Left forelimb (tissue), 1 donor: ENCODE measurements around the gene GNL3.
"Not testable (repeated sequence)": the region's sequence is repeated elsewhere in the genome, so short reads cannot be mapped to it uniquely, and the experiment has no call there.

Experiments
- DNase-seq: peaks from one replicate; pipeline ENCODE4 v3.0.0-alpha.2; 2018; ENCODE audit warnings: low spot score

The GNL3 gene

DNA sequence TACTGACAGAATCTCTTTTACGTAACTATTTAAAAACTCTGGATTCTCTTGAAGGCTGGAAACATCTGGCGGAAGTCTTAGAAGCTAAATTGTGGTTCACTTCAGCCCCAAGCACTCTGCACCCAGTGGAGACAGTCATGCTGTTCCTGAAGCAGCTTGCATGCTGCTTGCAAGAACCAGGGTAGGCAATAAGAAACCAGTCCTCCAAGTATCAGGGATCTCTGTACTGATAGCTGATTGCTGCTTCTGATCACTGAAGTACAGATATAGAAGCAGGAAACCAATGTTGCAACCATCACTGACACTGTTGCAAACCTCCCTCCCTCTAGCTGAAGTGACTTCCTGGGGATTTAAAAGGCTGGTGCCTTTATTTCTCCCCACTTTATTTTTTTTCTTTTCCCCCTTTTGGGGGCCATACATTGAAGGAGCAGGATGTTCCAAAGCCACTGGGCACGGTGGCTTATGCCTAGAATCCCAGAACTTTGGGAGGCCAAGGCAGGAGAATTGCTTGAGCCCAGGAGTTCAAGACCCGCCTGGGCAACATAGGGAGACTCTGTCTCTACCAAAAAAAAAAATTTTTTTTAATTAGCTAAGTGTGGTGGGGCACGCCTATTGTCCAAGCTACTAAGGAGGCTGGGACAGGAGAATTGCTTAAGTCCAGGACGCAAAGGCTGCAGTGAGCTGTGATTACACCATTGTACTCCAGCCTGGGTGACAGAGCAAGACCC, 35.3 kb downstream of the GNL3 start:
- DNase-seq, result no peak

DNA sequence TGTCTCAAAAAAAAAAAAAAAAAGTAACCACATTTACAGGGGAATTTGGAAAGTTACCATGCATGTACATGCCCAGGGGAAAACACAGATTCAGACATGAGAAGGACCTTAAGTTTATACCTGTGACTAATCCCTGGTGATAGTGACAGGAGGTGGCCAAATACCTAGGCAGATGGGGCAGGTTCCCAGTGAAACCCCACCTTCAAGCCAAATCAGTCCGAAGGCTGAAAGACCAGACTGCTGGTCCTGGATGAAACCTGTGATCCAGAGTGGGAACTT, 35.8 kb downstream of the GNL3 start:
- DNase-seq, result no peak

DNA sequence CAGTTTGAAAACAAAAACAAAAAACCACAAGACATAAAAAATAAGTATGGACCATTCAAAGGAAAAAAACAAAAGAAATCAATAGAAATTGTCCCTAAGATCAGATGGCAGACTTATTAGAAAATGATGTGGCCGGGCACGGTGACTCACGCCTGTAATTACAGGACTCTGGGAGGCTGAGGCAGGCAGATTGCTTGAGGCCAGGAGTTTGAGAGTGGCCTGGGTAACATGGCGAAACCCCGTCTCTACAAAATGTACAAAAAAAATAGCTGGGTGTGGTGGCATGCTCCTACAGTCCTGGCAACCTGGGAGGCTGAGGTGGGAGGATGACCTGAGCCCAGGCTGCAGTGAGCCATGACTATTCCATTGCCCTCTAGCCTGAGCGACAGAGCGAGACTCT, 36.7 kb downstream of the GNL3 start:
- no peak for DNase-seq

DNA sequence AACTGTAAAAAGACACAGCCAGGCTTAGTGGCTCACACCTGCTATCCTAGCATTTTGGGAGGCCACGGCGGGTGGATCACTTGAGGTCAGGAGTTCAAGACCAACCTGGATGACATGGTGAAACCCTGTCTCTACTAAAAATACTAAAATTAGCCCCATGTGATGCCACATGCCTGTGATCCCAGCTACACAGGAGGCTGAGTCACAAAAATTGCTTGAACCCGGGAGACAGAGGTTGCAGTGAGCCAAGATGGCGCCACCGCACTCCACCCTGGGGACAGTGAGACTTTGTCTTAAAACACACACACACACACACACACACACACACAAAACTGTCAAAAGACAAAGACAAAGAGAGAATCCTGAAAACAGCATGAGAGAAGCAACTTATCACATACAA, 38.1 kb downstream of the GNL3 start:
- no peak for DNase-seq

DNA sequence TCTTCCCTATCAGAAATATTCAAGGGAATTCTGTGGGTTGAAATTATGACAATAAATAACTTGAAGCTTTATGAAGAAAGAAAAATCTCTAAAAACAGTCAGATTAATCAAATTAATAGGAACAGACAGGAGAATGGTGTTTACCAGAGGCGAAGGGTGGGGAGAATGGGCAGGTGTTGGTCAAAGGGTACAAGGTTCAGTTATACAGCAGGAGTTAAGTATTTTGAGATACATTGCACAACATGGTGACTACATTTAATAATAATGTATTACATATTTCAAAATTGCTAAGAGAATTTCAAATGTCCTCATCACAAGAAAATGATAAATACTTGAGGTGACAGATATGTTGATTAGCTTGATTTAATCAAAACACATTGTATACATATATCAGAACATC, 38.7 kb downstream of the GNL3 start:
- DNase-seq, result no peak

DNA sequence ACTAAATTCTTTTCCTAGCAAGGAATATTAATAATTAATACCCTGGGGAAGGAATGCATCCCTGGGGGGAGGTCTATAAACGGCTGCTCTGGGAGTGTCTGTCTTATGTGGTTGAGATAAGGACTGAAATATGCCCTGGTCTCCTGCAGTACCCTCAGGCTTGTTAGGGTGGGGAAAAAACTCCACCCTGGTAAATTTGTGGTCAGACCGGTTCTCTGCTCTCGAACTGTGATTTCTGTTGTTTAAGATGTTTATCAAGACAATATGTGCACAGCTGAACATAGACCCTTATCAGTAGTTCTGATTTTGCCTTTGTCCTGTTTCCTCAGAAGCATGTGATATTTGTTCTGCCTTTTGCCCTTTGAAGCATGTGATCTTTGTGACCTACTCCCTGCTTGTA, 42.9 kb downstream of the GNL3 start:
- DNase-seq, result not testable (repeated sequence)

DNA sequence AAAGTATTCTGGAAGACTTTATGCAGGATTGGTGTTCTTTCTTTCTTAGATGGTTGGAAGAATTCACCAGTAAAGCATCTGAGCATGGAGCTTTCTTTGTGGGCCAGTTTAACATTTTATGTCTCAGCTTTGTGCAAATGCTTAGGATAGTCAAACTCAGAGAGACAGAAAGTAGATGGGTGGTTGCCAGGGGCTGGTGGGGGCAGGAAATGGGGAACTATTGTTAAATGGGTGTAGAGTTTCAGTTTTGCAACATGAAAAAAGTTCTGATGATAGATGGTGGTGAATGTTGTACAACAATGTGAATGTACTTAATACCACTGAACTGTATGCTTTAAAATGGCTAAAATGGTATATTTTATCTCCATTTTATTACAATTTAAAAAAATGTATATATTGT, 44.8 kb downstream of the GNL3 start:
- no peak for DNase-seq

DNA sequence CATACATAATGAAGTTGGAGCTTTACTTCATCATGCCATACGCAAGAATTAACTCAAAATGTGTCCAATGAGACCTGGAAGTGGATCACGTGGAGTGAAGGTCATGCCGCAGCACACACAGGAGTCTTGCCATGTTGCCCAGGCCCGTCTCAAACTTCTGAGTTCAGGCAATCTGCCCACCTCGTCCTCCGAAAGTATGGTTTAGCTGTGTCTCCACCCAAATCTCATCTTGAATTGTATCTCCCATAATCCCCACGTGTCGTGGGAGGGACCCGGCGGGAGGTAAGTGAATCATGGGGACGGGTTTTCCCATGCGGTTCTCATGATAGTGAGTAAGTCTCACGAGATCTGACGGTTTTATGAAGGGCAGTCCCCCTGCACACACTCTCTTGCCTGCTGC, 45.8 kb downstream of the GNL3 start:
- no peak for DNase-seq

DNA sequence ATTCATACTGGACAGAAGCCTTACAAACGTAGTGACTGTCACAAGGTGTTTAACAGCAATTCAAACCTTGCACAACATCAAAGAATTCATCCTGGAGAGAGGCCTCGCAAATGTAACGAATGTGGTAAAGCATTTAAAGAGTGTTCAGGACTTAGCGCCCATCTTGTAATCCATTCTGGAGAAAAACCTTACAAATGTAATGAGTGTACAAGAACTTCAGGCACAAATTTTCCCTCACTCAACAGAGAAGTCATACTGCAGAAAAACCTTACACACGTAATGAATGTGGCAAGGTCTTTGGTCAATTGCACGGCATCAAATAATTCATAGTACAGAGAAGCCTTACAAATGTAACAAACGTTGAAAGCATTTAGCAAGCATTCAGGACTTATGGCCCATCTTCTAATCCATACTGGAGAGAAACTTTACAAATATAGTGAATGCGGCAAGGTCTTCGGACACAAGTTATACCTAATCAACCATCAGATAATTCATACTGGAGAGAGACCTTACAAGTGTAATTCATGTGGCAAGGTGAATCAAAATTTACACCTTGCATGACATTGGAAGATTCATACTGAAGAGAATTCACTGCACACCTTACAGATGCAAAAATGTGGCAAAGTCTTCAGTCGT, 47.5 kb downstream of the GNL3 start:
- no peak for DNase-seq

DNA sequence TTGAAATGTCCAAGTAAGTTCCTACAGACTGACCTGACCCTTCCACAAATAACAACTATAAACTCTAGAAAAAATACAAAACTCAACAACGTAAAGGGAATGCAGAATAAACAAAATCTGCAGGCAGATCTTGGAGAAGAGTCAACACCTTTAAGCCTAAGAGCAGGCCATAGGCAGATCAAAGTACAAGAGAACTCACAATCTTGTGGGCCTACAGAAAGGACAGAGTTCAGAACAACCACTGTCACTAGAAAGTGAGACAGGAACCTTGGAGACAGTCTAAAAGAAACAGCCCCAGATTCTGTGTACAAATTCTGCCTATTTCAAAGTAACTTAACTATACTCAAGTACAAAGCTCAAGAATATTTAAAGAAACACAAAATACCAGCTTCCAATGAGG, 53.9 kb downstream of the GNL3 start:
- DNase-seq, result no peak

DNA sequence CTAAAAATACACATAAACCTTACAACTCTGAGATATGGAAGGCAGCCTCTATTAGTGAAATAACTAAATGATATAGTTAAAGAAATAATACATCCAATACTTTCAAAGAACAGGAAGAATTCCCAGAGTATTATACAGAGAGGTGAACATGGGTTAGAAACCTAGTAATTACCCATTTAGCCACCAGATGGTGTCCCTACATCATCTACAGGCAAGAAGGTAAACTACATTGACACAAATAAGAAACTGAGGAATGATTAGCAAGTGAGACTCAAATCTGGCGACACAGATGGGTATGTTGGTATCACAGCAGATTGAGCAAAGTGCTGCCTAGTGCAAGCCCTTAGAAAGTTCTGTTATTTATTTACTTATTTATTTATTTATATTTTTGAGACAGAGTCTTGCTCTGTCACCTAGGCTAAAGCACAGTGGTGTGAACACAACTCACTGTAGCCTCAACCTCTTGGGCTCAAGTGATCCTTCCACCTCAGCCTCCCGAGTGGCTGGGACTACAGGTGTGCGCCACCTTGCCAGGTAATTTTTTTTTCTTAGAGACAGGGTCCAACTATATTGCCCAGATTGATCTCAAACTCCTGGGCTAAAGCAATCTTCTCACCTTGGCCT, 56.7 kb downstream of the GNL3 start:
- no peak for DNase-seq

DNA sequence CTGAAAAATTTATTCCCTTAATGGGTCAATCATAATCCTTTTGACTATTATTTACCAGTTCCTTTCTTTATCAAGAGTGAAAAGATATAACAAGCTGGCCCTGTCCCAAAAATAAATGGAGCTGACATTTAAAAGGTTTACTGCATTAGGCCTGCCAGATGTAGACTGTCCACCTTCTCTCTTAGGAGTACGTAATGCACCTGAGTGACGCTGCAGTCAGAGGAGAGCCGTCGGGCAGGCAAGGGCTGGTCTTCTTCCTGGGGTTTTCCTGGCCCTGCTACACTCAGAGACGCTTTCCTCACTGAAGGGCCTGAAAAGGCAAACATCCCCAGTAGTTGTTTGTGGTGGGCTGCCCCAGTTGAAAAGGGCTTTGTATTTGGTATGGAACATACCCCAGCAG, 57.3 kb downstream of the GNL3 start:
- no peak for DNase-seq

DNA sequence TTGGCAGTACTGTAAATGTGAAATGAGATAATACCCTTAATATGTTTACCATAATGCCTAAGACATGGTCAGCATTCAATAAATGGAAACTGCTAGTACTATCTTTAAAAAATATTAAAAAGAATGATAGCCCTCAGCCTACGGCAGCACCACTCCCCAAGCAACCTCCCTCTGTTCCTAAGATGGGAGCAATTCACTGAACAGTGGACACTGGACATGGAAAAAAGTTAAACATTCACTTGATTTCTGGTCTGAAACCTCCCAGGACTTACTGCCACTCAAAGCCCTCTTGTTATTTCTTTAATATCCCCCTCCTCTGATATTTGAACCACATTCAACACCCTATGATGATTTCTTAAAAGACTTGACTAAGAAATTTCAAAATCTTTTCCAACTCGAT, 57.9 kb downstream of the GNL3 start:
- no peak for DNase-seq
